ENCODE data around the gene EXOC3L2.

DNA sequence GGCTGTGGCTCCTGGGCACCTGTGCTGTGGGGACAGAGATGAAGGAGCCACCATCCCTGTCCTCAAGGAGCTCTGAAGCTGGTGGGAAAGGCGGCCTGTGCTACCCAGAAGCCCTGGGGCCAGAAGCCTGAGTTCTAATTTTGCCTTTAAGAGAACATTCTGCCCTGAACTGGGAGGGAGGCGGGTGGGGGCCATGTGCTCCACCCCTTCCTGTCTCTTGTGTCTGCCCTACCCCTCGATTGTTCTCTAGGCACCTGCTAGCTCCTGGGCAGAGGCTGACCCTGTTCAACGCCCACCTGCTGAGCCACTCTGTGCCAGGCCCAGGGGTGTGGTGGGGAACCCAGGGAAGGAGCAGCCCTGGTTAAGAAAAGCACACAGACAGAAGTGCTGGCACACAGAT is 73.0 kb downstream of the EXOC3L2 start:
- TF ChIP-seq, protein P1, sequence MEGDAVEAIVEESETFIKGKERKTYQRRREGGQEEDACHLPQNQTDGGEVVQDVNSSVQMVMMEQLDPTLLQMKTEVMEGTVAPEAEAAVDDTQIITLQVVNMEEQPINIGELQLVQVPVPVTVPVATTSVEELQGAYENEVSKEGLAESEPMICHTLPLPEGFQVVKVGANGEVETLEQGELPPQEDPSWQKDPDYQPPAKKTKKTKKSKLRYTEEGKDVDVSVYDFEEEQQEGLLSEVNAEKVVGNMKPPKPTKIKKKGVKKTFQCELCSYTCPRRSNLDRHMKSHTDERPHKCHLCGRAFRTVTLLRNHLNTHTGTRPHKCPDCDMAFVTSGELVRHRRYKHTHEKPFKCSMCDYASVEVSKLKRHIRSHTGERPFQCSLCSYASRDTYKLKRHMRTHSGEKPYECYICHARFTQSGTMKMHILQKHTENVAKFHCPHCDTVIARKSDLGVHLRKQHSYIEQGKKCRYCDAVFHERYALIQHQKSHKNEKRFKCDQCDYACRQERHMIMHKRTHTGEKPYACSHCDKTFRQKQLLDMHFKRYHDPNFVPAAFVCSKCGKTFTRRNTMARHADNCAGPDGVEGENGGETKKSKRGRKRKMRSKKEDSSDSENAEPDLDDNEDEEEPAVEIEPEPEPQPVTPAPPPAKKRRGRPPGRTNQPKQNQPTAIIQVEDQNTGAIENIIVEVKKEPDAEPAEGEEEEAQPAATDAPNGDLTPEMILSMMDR (conservative IDR thresholded peaks at IDR 0.05 in 1 of 2, IDR thresholded peaks at IDR 0.05 in 1 of 2; ENCODE audit: extremely low read depth in 1 of 2, insufficient read depth in 1 of 2, low read depth in 1 of 2, low read length in 2 of 2): no peak
- TF ChIP-seq EZH2 (IDR thresholded peaks at IDR 0.05; ENCODE audit: borderline replicate concordance, low read length): no peak
